GM12878 (cell line): ENCODE measurements around the gene PCAT6. TPM values are rescaled to one million over a fixed set of nuclear protein-coding genes. Genes with fewer than 3 reads are reported as not detected.

Source experiments
- ATAC-seq: fragments of 200-7000 bp; cut with Tn5 transposase; 3 replicates; pipeline ENCODE4 v1.9.1; 2020; ENCODE audit warnings: mild to moderate bottlenecking, moderate library complexity
- BruUV-seq: library from RNA; stranded (reverse); fragments of 400-500 nt; replicated peaks from 2 replicates; lab custom pipeline; 2021; lab: Mats Ljungman, UMichigan
- CTCF ChIA-PET: fragments of 300-600 bp; sonication (Branson Sonifier 250); formaldehyde crosslinking; extraction: SDS; loops from one replicate; lab custom pipeline; 2021; ENCODE audit warnings: inconsistent platforms; lab: Yijun Ruan, JAX
- POLR2A ChIA-PET: fragments of 350-600 bp; formaldehyde crosslinking; extraction: SDS; loops from one replicate; lab custom pipeline; 2021; ENCODE audit warnings: inconsistent platforms; lab: Charles Lee
- RAD21 ChIA-PET: fragments of 300-600 bp; sonication (Branson Sonifier 250); formaldehyde crosslinking; loops from one replicate; lab custom pipeline; 2023; ENCODE audit warnings: antibody characterized with exemption; ENCODE audit not compliant: unreplicated experiment; lab: Charles Lee
- SMC1A ChIA-PET: fragments of 300-600 bp; sonication (Branson Sonifier 250); formaldehyde crosslinking; loops from one replicate; lab custom pipeline; 2023; ENCODE audit not compliant: unreplicated experiment, uncharacterized antibody; lab: Charles Lee
- DNase-seq: peaks from one replicate; pipeline ENCODE4 v3.0.0-alpha.2; 2011; ENCODE audit warnings: low read depth, low spot score
- FAIRE-seq: peaks from 3 replicates; lab custom pipeline; 2011; peaks lifted over from hg19 to GRCh38; lab: Jason Lieb, UNC
- H2AFZ ChIP-seq: 2 replicates; pipeline ENCODE4 v1.6.0; 2011; ENCODE audit warnings: low read depth, low read length, control low read depth; ENCODE audit not compliant: control insufficient read depth
- H3K27ac ChIP-seq: 2 replicates; pipeline ENCODE4 v1.5.1; 2011; ENCODE audit warnings: control low read depth; ENCODE audit not compliant: control insufficient read depth, insufficient read depth
- H3K27me3 ChIP-seq, 2 experiments: replicated peaks in 1 of 2; 2 replicates each; pipeline versions ENCODE4 v1.6.0 to v1.6.1; 2011; ENCODE audit warnings: low read length in 1 of 2; ENCODE audit not compliant: control insufficient read depth in 2 of 2, insufficient read depth in 2 of 2
- H3K36me3 ChIP-seq, 2 experiments: 2 replicates each; pipeline ENCODE4 v1.5.1; 2011; ENCODE audit warnings: low read length in 1 of 2; ENCODE audit not compliant: control insufficient read depth in 2 of 2, insufficient read depth in 2 of 2
- H3K4me1 ChIP-seq: 2 replicates; pipeline ENCODE4 v1.6.1; 2011; ENCODE audit warnings: mild to moderate bottlenecking, low read length, moderate library complexity, mixed read lengths; ENCODE audit not compliant: control insufficient read depth, insufficient read depth
- H3K4me2 ChIP-seq: 2 replicates; pipeline ENCODE4 v1.6.0; 2011; ENCODE audit warnings: control low read depth; ENCODE audit not compliant: control insufficient read depth, insufficient read depth
- H3K4me3 ChIP-seq: fragments of 200-600 bp; sonication (generic); 2 replicates; pipeline ENCODE4 v1.5.1; 2016
- H3K79me2 ChIP-seq: 2 replicates; pipeline ENCODE4 v1.6.0; 2011; ENCODE audit warnings: low read length; ENCODE audit not compliant: control insufficient read depth, insufficient read depth
- H3K9ac ChIP-seq: 2 replicates; pipeline ENCODE4 v1.8.0; 2011; ENCODE audit warnings: low read length, control low read depth, mixed read lengths; ENCODE audit not compliant: control insufficient read depth, insufficient read depth
- H3K9me3 ChIP-seq: replicated peaks from 3 replicates; pipeline ENCODE4 v1.5.1; 2011; ENCODE audit warnings: mild to moderate bottlenecking, low read length; ENCODE audit not compliant: control insufficient read depth, insufficient read depth
- H4K20me1 ChIP-seq: 2 replicates; pipeline ENCODE4 v1.6.0; 2011; ENCODE audit not compliant: control insufficient read depth, insufficient read depth
- ASH2L ChIP-seq: fragments of 300-600, 200-600 bp; sonication (generic); IDR thresholded peaks from 2 replicates; pipeline ENCODE4 v1.6.1; 2017; ENCODE audit warnings: low read depth, mild to moderate bottlenecking, borderline replicate concordance
- ATF7 ChIP-seq: fragments of 450-650 bp; IDR thresholded peaks from 2 replicates; pipeline ENCODE4 v1.6.1; 2016; ENCODE audit warnings: low read depth, mild to moderate bottlenecking
- BMI1 ChIP-seq: fragments of 450-650 bp; IDR thresholded peaks from 2 replicates; pipeline ENCODE4 v1.6.1; 2016; ENCODE audit warnings: mild to moderate bottlenecking, moderate library complexity, borderline replicate concordance
- CBFB ChIP-seq: IDR thresholded peaks from 2 replicates; pipeline ENCODE4 v1.6.1; 2016; ENCODE audit warnings: antibody characterized with exemption, low read depth
- CREM ChIP-seq: IDR thresholded peaks from 2 replicates; pipeline ENCODE4 v1.6.1; 2014; ENCODE audit warnings: antibody characterized with exemption, low read depth
- EZH2 ChIP-seq: IDR thresholded peaks from 2 replicates; pipeline ENCODE4 v1.6.1; 2012; ENCODE audit warnings: low read depth, mild to moderate bottlenecking, control low read depth, inconsistent platforms, low read length, borderline replicate concordance; ENCODE audit not compliant: control insufficient read depth
- HDAC2 ChIP-seq: fragments of 200-600 bp; sonication (generic); IDR thresholded peaks from 2 replicates; pipeline ENCODE4 v1.6.1; 2017
- KLF5 ChIP-seq: fragments of 450-650 bp; IDR thresholded peaks from 2 replicates; pipeline ENCODE4 v1.6.1; 2014; ENCODE audit warnings: mild to moderate bottlenecking; ENCODE audit not compliant: partially characterized antibody
- NFIC ChIP-seq: IDR thresholded peaks from 2 replicates; pipeline ENCODE4 v1.6.1; 2012; ENCODE audit warnings: low read depth, mild to moderate bottlenecking, inconsistent platforms, low read length, moderate library complexity
- PML ChIP-seq: IDR thresholded peaks from 2 replicates; pipeline ENCODE4 v1.6.1; 2012; ENCODE audit warnings: low read length, inconsistent platforms
- POLR2A ChIP-seq: IDR thresholded peaks from 2 replicates; pipeline ENCODE4 v1.6.1; 2011; ENCODE audit warnings: low read depth, mild to moderate bottlenecking, low read length
- TCF7 ChIP-seq: IDR thresholded peaks from 2 replicates; pipeline ENCODE4 v1.6.1; 2014; ENCODE audit warnings: antibody characterized with exemption, borderline replicate concordance
- ZNF274 ChIP-seq: IDR thresholded peaks from one replicate; pipeline ENCODE4 v1.8.0; 2011; ENCODE audit not compliant: insufficient read length, insufficient read depth
- WGBS: methylation state at CpG from one replicate; pipeline ENCODE4 v1.1.6; 2016; ENCODE audit warnings: low lambda C conversion rate; ENCODE audit not compliant: insufficient replicate concordance, insufficient coverage; ENCODE audit errors: missing lambda C conversion rate; 5-methylcytosine and 5-hydroxymethylcytosine counted together
- in situ Hi-C: fragments of 300-500 bp; cut with MboI; formaldehyde crosslinking; loops from 9 replicates; pipeline ENCODE4 v1.14.3; 2018; ENCODE audit warnings: mixed read lengths
- intact Hi-C: fragments of 100-400 bp; cut with micrococcal nuclease; formaldehyde crosslinking; loops from one replicate; pipeline ENCODE4 v1.14.2; 2022; ENCODE audit not compliant: unreplicated experiment
- polyA plus RNA-seq, 11 experiments: library from polyadenylated mRNA; depleted of rRNA in 4 of 11; unstranded in 6 of 11; stranded (reverse) in 5 of 11; fragments of >200 nt; fragmentation: Nextera tagmentation in 4 of 11; fragmentation: Illumina TruSeq in 1 of 11; extraction: Ambion mirVana in 4 of 11; extraction: Trizol in 1 of 11; gene quantifications; 1 replicate in 1 of 11; 2 replicates in 10 of 11; pipeline versions ENCODE4 v1.2.1 to v1.2.3, GENCODE V29; 2011 to 2016; ENCODE audit warnings: inconsistent platforms in 2 of 11, missing spikeins in 2 of 11, low read depth in 1 of 11
- total RNA-seq, 4 experiments: library from RNA; depleted of rRNA in 3 of 4; stranded (reverse); fragments of >200 nt in 3 of 4; fragmentation: Illumina TruSeq in 1 of 4; extraction: Trizol in 1 of 4; gene quantifications; 2 replicates each; pipeline versions ENCODE4 v1.2.1 to v1.2.3, GENCODE V29; 2013 to 2021
- TF ChIP-seq, protein P1 (sequence below): IDR thresholded peaks from 2 replicates; pipeline ENCODE4 v1.6.1; 2012; ENCODE audit warnings: low read depth, low read length, improper control_type of control experiment

PCAT6 gene
- total and polyA plus RNA-seq, 10 of the 15 experiments (the other 5 are each of a cell fraction or from before 2014, with no cell fraction given) = 0.16 to 0.83 (median 0.48) TPM; not detected in 4

- DNase-seq = no peak
- intact Hi-C loops = no loop called here
- H2AFZ ChIP-seq = no peak overlapping the region
- no peak for ATAC-seq
- peaks cover 5 to 7% of the 10 kb centered on the region in 2 experiments; a peak in 3 of 4 replicates for H3K27me3 ChIP-seq
- no peaks in the 10 kb centered on the region for H3K4me1 ChIP-seq
- SMC1A ChIA-PET = interaction anchor here (1.1 kb wide), 1 partner anchor 11 kb away, joined by 3 read pairs; no protein-coding TSS in a partner anchor
- 66% methylated on average over 10 of the region's 10 CpGs for WGBS
- CTCF ChIA-PET = interaction anchor here (1.0 kb wide), 2 partner anchors 109 to 139 kb away, joined by 3 read pairs; no protein-coding TSS in a partner anchor
- H3K4me3 ChIP-seq = no peak overlapping the region
- no TSS peak for BruUV-seq
- no peak for FAIRE-seq
- H3K9me3 ChIP-seq = no peaks in the 10 kb centered on the region
- no peaks in the 10 kb centered on the region for H4K20me1 ChIP-seq
- TF ChIP-seq PML = no peak
- no peak for TF ChIP-seq HDAC2
- TF ChIP-seq CREM = no peak
- no peak for TF ChIP-seq BMI1
- no peak for TF ChIP-seq NFIC
- TF ChIP-seq CBFB = no peak
- TF ChIP-seq, protein P1, sequence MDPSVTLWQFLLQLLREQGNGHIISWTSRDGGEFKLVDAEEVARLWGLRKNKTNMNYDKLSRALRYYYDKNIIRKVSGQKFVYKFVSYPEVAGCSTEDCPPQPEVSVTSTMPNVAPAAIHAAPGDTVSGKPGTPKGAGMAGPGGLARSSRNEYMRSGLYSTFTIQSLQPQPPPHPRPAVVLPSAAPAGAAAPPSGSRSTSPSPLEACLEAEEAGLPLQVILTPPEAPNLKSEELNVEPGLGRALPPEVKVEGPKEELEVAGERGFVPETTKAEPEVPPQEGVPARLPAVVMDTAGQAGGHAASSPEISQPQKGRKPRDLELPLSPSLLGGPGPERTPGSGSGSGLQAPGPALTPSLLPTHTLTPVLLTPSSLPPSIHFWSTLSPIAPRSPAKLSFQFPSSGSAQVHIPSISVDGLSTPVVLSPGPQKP = no peak
- TF ChIP-seq POLR2A = no peak
- TF ChIP-seq ATF7 = no peak
- no peak for TF ChIP-seq KLF5
- no peak for TF ChIP-seq ZNF274
- TF ChIP-seq EZH2 = no peak
- TF ChIP-seq TCF7 = no peak
- no peak for TF ChIP-seq ASH2L
- TF ChIP-seq, all 136 proteins: peak for 0
- POLR2A ChIA-PET = no interaction called here
- Histone ChIP-seq H3K27ac (no peak overlapping the region), H3K36me3 (no peaks in the 10 kb centered on the region), H3K4me2 (no peak overlapping the region), H3K9ac (no peak overlapping the region), H3K79me2 (no peaks in the 10 kb centered on the region)
- RAD21 ChIA-PET = no interaction called here
- in situ Hi-C loops = no loop called here
Observed at GRCh38 chr1:202858789-202859414, 48.1 kb downstream of the PCAT6 start.
